Activated naive CD4-positive, alpha-beta T cell (primary cell): ENCODE data around the gene SPSB4.

Experiments used
- DNase-seq, 4 experiments: peaks; one replicate each; lab custom pipeline; 2025; lab: John Stamatoyannopoulos, UW

The SPSB4 gene

GRCh38 chr3:141152130-141152529 lies 101.0 kb downstream of the SPSB4 start:
- no peak for DNase-seq

- DNase-seq: no peak
These were observed 101.9 kb downstream of the SPSB4 start for GRCh38 chr3:141152801-141153678.

GRCh38 chr3:141153679-141153966 lies 102.5 kb downstream of the SPSB4 start:
- no peak for DNase-seq

DNA sequence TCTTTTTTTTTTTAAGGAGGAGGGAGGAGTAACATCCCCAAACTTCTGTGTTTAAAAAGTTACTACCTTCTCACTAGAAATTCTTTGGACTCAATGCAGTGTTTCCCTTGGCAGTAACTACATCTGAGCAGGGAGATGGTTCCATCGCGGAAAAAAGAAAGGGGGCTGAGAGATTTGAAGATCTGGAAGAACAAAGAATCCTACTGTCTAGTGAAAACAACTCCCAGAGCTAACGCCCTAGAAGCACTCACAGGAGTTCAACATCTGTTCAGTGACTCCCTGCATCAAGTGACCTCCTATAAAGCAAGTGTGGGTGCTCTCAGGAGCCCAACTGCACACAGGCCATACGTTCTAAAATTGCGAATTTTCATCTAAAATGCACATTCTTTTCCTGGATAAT lies 113.7 kb downstream of the SPSB4 start:
- no peak for DNase-seq

- DNase-seq: no peak
These were observed 116.5 kb downstream of the SPSB4 start for GRCh38 chr3:141167681-141168080.

- no peak for DNase-seq
These were observed 119.6 kb downstream of the SPSB4 start for GRCh38 chr3:141170678-141171295.

DNA sequence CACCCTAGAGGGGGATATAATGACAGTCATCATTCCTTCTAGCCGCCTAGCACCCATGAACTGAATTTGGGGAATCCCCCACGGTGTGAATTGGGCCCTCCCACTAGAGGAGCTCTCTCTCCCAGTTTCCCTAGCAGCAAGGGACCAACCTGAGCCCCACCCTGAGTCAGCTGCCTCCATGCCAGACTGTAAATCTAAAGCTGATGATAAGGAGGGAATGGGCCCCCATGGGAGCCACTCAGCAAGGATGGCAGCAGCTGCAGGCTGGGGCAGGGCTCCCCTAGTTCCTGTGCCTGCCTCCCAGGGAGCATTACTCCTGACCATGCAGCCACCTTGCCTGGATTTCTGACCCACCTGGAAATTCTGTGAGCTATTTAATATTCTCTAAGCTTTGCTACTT lies 123.5 kb downstream of the SPSB4 start:
- DNase-seq: no peak

- DNase-seq: no peak
These were observed 125.6 kb downstream of the SPSB4 start for GRCh38 chr3:141176775-141177174.

GRCh38 chr3:141178026-141178425 lies 126.9 kb downstream of the SPSB4 start:
- DNase-seq: no peak

DNA sequence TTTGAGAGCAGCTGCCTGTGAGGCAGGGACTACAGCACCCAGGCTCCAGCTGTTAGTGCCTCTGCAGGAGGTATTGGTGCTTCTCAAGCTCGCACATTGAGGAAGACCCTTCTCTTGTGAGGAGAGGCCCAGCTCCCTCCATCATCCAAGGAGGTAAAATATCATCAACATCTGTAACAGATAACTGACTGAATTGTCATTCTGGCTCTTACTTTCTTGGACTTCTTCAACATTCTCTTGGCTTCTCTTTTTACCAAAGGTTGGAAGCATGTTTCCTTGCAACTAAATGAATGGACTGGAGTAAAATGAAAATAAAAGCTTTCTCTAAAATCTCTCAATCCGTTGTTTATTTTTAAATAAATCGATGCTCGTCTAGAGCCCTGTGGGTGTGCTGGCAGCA lies 127.4 kb downstream of the SPSB4 start:
- DNase-seq: no peak

DNA sequence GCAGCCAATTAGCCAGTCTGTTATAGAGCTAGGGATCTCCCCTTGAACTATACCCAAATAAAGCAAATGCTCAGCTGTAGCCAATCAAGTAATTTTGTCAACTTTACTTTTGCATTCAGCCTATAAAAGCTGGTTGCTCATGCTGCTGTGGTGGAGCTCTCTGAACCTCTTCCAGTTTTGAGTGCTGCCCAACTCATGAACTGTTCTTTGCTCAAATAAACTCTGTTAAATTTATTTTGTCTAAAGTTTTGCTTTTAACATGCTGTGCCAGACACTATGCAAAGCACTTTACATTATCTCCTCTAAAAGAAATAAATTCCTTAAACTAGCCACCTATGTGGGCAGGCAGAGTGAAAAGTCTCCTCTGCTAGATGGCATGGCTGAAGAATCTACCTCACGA lies 128.8 kb downstream of the SPSB4 start:
- DNase-seq: no peak

DNA sequence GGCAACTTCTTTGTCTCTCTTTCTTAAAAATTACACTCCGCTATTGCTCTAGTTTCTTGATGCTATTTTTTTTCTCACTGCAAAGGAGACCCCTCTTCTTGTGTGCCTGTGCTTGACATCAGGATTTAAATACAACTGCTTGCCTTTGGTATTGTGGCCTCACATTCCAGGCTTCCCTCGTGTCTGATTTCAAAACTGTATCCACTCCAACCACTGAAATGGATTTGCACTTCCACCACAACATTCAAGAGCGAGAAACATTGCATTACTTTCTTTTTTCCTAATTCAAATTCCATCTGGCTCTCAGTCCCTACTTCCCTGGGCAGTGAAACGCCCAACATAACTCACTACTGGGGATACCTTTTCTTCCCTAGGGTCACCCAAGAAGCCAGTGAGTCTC lies 130.0 kb downstream of the SPSB4 start:
- DNase-seq: no peak

- no peak for DNase-seq
These were observed 130.7 kb downstream of the SPSB4 start for GRCh38 chr3:141181819-141182218.

- DNase-seq: no peak
These were observed 132.5 kb downstream of the SPSB4 start for GRCh38 chr3:141183606-141184005.

DNA sequence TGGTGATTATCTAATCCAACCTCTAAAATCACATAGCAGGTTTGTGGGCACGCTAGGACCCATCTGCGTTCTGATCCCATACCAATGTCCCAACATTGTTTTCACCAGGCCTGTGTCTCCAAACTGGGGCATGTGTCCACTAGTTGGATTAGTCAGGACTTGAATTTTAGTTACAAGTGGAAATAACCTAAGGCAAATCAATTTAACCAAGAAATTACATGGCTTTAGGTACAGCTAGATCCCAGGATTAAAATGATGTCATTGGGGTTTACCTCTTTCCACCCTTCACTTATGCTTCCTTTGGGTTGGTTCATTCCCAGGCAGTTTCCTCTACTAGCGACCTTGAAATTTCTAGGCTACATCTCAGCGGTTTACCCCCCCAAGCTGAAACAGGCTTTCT lies 133.3 kb downstream of the SPSB4 start:
- DNase-seq: no peak

GRCh38 chr3:141191097-141191749 lies 140.1 kb downstream of the SPSB4 start:
- DNase-seq: no peak

- DNase-seq: peak; percentile 96 to 100 (median 98)
These were observed 141.2 kb downstream of the SPSB4 start for GRCh38 chr3:141192345-141192744.

DNA sequence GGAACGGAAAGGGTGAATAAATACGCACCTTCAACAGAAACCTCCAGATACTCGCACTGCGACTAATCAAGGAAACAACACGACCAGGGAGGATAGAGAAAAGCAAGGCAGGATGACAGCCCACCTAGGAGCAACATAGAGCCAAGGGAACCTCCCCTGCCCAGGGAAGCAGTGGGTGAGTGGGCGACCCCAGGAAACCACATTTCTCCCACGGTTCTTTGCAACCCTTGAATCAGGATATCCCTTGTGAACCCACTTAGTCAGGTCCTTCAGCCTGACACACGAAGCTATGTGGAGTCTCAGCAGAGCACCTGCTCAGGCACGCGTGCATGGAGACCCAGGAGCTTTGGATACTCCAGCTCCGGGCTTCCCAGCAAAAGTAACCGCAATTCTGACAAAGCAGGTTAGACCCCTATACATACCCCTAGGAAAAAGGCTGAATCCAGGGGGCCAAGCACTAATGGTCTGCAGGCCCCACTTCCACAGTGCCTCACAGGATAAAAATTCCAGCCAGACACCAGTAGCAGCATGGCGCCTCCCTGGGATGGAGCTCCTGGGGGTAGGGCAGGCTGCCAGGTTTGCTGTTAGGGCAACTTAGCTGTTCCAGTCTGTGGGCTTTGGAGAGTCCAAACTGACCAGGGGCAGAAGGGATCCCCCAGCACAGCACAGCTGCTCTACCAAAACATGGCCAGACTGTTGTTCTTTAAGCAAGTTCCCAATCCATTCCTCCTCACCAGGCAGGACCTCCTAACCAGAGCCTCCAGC lies 142.1 kb downstream of the SPSB4 start:
- DNase-seq: no peak
